GM12878 (cell line): Measurements from ENCODE around the gene VEZF1. TPM values are rescaled to one million over a fixed set of nuclear protein-coding genes. Genes with fewer than 3 reads are reported as not detected.

Experiments
- ATAC-seq: fragments of 200-7000 bp; cut with Tn5 transposase; 3 replicates; pipeline ENCODE4 v1.9.1; 2020; ENCODE audit warnings: mild to moderate bottlenecking, moderate library complexity
- BruUV-seq: library from RNA; stranded (reverse); fragments of 400-500 nt; replicated peaks from 2 replicates; lab custom pipeline; 2021; lab: Mats Ljungman, UMichigan
- CTCF ChIA-PET: fragments of 300-600 bp; sonication (Branson Sonifier 250); formaldehyde crosslinking; extraction: SDS; loops from one replicate; lab custom pipeline; 2021; ENCODE audit warnings: inconsistent platforms; lab: Yijun Ruan, JAX
- POLR2A ChIA-PET: fragments of 350-600 bp; formaldehyde crosslinking; extraction: SDS; loops from one replicate; lab custom pipeline; 2021; ENCODE audit warnings: inconsistent platforms; lab: Charles Lee
- RAD21 ChIA-PET: fragments of 300-600 bp; sonication (Branson Sonifier 250); formaldehyde crosslinking; loops from one replicate; lab custom pipeline; 2023; ENCODE audit warnings: antibody characterized with exemption; ENCODE audit not compliant: unreplicated experiment; lab: Charles Lee
- SMC1A ChIA-PET: fragments of 300-600 bp; sonication (Branson Sonifier 250); formaldehyde crosslinking; loops from one replicate; lab custom pipeline; 2023; ENCODE audit not compliant: unreplicated experiment, uncharacterized antibody; lab: Charles Lee
- DNase-seq: peaks from one replicate; pipeline ENCODE4 v3.0.0-alpha.2; 2011; ENCODE audit warnings: low read depth, low spot score
- FAIRE-seq: peaks from 3 replicates; lab custom pipeline; 2011; peaks lifted over from hg19 to GRCh38; lab: Jason Lieb, UNC
- H2AFZ ChIP-seq: 2 replicates; pipeline ENCODE4 v1.6.0; 2011; ENCODE audit warnings: low read depth, low read length, control low read depth; ENCODE audit not compliant: control insufficient read depth
- H3K27ac ChIP-seq: 2 replicates; pipeline ENCODE4 v1.5.1; 2011; ENCODE audit warnings: control low read depth; ENCODE audit not compliant: control insufficient read depth, insufficient read depth
- H3K27me3 ChIP-seq, 2 experiments: replicated peaks in 1 of 2; 2 replicates each; pipeline versions ENCODE4 v1.6.0 to v1.6.1; 2011; ENCODE audit warnings: low read length in 1 of 2; ENCODE audit not compliant: control insufficient read depth in 2 of 2, insufficient read depth in 2 of 2
- H3K36me3 ChIP-seq, 2 experiments: 2 replicates each; pipeline ENCODE4 v1.5.1; 2011; ENCODE audit warnings: low read length in 1 of 2; ENCODE audit not compliant: control insufficient read depth in 2 of 2, insufficient read depth in 2 of 2
- H3K4me1 ChIP-seq: 2 replicates; pipeline ENCODE4 v1.6.1; 2011; ENCODE audit warnings: mild to moderate bottlenecking, low read length, moderate library complexity, mixed read lengths; ENCODE audit not compliant: control insufficient read depth, insufficient read depth
- H3K4me2 ChIP-seq: 2 replicates; pipeline ENCODE4 v1.6.0; 2011; ENCODE audit warnings: control low read depth; ENCODE audit not compliant: control insufficient read depth, insufficient read depth
- H3K4me3 ChIP-seq: fragments of 200-600 bp; sonication (generic); 2 replicates; pipeline ENCODE4 v1.5.1; 2016
- H3K79me2 ChIP-seq: 2 replicates; pipeline ENCODE4 v1.6.0; 2011; ENCODE audit warnings: low read length; ENCODE audit not compliant: control insufficient read depth, insufficient read depth
- H3K9ac ChIP-seq: 2 replicates; pipeline ENCODE4 v1.8.0; 2011; ENCODE audit warnings: low read length, control low read depth, mixed read lengths; ENCODE audit not compliant: control insufficient read depth, insufficient read depth
- H3K9me3 ChIP-seq: replicated peaks from 3 replicates; pipeline ENCODE4 v1.5.1; 2011; ENCODE audit warnings: mild to moderate bottlenecking, low read length; ENCODE audit not compliant: control insufficient read depth, insufficient read depth
- H4K20me1 ChIP-seq: 2 replicates; pipeline ENCODE4 v1.6.0; 2011; ENCODE audit not compliant: control insufficient read depth, insufficient read depth
- ATF2 ChIP-seq: IDR thresholded peaks from 2 replicates; pipeline ENCODE4 v1.6.1; 2012; ENCODE audit warnings: low read length, inconsistent platforms
- CBFB ChIP-seq: IDR thresholded peaks from 2 replicates; pipeline ENCODE4 v1.6.1; 2016; ENCODE audit warnings: antibody characterized with exemption, low read depth
- CTCF ChIP-seq, 3 experiments: IDR thresholded peaks in 2 of 3; conservative IDR thresholded peaks in 1 of 3; 2 replicates each; pipeline ENCODE4 v1.5.1; 2011; ENCODE audit warnings: low read depth in 3 of 3, low read length in 3 of 3, mild to moderate bottlenecking in 3 of 3, control low read depth in 2 of 3, moderate library complexity in 2 of 3, inconsistent platforms in 1 of 3, mixed read lengths in 1 of 3; ENCODE audit not compliant: control insufficient read depth in 2 of 3, insufficient read depth in 1 of 3; ENCODE audit errors: extremely low read depth in 1 of 3
- FOXM1 ChIP-seq: IDR thresholded peaks from 2 replicates; pipeline ENCODE4 v1.6.1; 2012; ENCODE audit warnings: low read depth, mild to moderate bottlenecking, inconsistent platforms, low read length, moderate library complexity
- KLF5 ChIP-seq: fragments of 450-650 bp; IDR thresholded peaks from 2 replicates; pipeline ENCODE4 v1.6.1; 2014; ENCODE audit warnings: mild to moderate bottlenecking; ENCODE audit not compliant: partially characterized antibody
- NFIC ChIP-seq: IDR thresholded peaks from 2 replicates; pipeline ENCODE4 v1.6.1; 2012; ENCODE audit warnings: low read depth, mild to moderate bottlenecking, inconsistent platforms, low read length, moderate library complexity
- NRF1 ChIP-seq: conservative IDR thresholded peaks from 2 replicates; pipeline ENCODE4 v1.6.1; 2011; ENCODE audit warnings: mild to moderate bottlenecking, low read depth, low read length, improper control_type of control experiment
- POLR2AphosphoS5 ChIP-seq: IDR thresholded peaks from 2 replicates; pipeline ENCODE4 v1.6.1; 2011; ENCODE audit warnings: mild to moderate bottlenecking, low read length, inconsistent platforms
- RAD21 ChIP-seq: IDR thresholded peaks from 2 replicates; pipeline ENCODE4 v1.6.1; 2011; ENCODE audit warnings: mild to moderate bottlenecking, low read depth, low read length, moderate library complexity; ENCODE audit not compliant: insufficient read depth
- RUNX3 ChIP-seq: IDR thresholded peaks from 2 replicates; pipeline ENCODE4 v1.6.1; 2012; ENCODE audit warnings: low read length, inconsistent platforms
- SMAD5 ChIP-seq: IDR thresholded peaks from 2 replicates; pipeline ENCODE4 v1.6.1; 2016; ENCODE audit warnings: antibody characterized with exemption, low read depth
- ZZZ3 ChIP-seq: IDR thresholded peaks from 2 replicates; pipeline ENCODE4 v1.6.1; 2011; ENCODE audit warnings: low read depth; ENCODE audit not compliant: control insufficient read depth, insufficient read length
- WGBS: methylation state at CpG from one replicate; pipeline ENCODE4 v1.1.6; 2016; ENCODE audit warnings: low lambda C conversion rate; ENCODE audit not compliant: insufficient replicate concordance, insufficient coverage; ENCODE audit errors: missing lambda C conversion rate; 5-methylcytosine and 5-hydroxymethylcytosine counted together
- in situ Hi-C: fragments of 300-500 bp; cut with MboI; formaldehyde crosslinking; loops from 9 replicates; pipeline ENCODE4 v1.14.3; 2018; ENCODE audit warnings: mixed read lengths
- intact Hi-C: fragments of 100-400 bp; cut with micrococcal nuclease; formaldehyde crosslinking; loops from one replicate; pipeline ENCODE4 v1.14.2; 2022; ENCODE audit not compliant: unreplicated experiment
- polyA plus RNA-seq, 11 experiments: library from polyadenylated mRNA; depleted of rRNA in 4 of 11; unstranded in 6 of 11; stranded (reverse) in 5 of 11; fragments of >200 nt; fragmentation: Nextera tagmentation in 4 of 11; fragmentation: Illumina TruSeq in 1 of 11; extraction: Ambion mirVana in 4 of 11; extraction: Trizol in 1 of 11; gene quantifications; 1 replicate in 1 of 11; 2 replicates in 10 of 11; pipeline versions ENCODE4 v1.2.1 to v1.2.3, GENCODE V29; 2011 to 2016; ENCODE audit warnings: inconsistent platforms in 2 of 11, missing spikeins in 2 of 11, low read depth in 1 of 11
- total RNA-seq, 4 experiments: library from RNA; depleted of rRNA in 3 of 4; stranded (reverse); fragments of >200 nt in 3 of 4; fragmentation: Illumina TruSeq in 1 of 4; extraction: Trizol in 1 of 4; gene quantifications; 2 replicates each; pipeline versions ENCODE4 v1.2.1 to v1.2.3, GENCODE V29; 2013 to 2021

The VEZF1 gene
- total and polyA plus RNA-seq, 10 of the 15 experiments (the other 5 are each of a cell fraction or from before 2014, with no cell fraction given): 9.5 to 28.2 (median 20.3) TPM

- no peak overlapping the region for H3K4me2 ChIP-seq
- H3K9me3 ChIP-seq: no peaks in the 10 kb centered on the region
- peak; percentile 78 for ATAC-seq
- H3K9ac ChIP-seq: no peak overlapping the region
- SMC1A ChIA-PET: interaction anchor here (0.6 to 12.0 kb wide), 27 partner anchors 9 to 451 kb away, joined by 3 to 341 read pairs (median 5); partner anchors contain the start of genes MRPS23 and VEZF1
- intact Hi-C loops: no loop called here
- FAIRE-seq: peak; percentile 89
- H3K36me3 ChIP-seq: peaks cover 0 to 37% of the 10 kb centered on the region in 2 experiments; a peak in 3 of 4 replicates
- H3K27me3 ChIP-seq: no peaks in the 10 kb centered on the region
- no peak overlapping the region for H3K4me3 ChIP-seq
- no TSS peak for BruUV-seq
- CTCF ChIA-PET: interaction anchor here (0.6 to 19.6 kb wide), 46 partner anchors 8 to 1001 kb away, joined by 3 to 708 read pairs (median 5); partner anchors contain the start of genes CUEDC1, MRPS23, SRSF1 and VEZF1
- no peak overlapping the region; the same call in 1 of the 2 replicates for H3K27ac ChIP-seq
- 96% methylated on average over 1 of the region's 1 CpG for WGBS
- H2AFZ ChIP-seq: no peak overlapping the region
- in situ Hi-C loops: loop anchor here (5.0 to 10.0 kb wide), 2 partner anchors 105 to 147 kb away; partner anchors contain the start of gene MRPS23
- RAD21 ChIA-PET: interaction anchor here (0.8 to 12.2 kb wide), 31 partner anchors 7 to 252 kb away, joined by 3 to 239 read pairs (median 4); partner anchors contain the start of genes CUEDC1, DYNLL2, SRSF1 and VEZF1
- peaks cover 35% of the 10 kb centered on the region for H3K79me2 ChIP-seq
- DNase-seq: peak; percentile 55
- POLR2A ChIA-PET: interaction anchor here (0.6 to 2.7 kb wide), 10 partner anchors 10 to 337 kb away, joined by 3 to 17 read pairs (median 6); partner anchors contain the start of genes CUEDC1 and VEZF1
- no peaks in the 10 kb centered on the region for H4K20me1 ChIP-seq
- TF ChIP-seq KLF5: no peak
- TF ChIP-seq ATF2: 0 out of 2 replicates have a peak, but pooled peaks have one; percentile 1
- 0 out of 2 replicates have a peak, but pooled peaks have one; percentile 32 for TF ChIP-seq CBFB
- peak; percentile 41; the same call in 1 of the 2 replicates for TF ChIP-seq SMAD5
- no peak for TF ChIP-seq NRF1
- TF ChIP-seq NFIC: 0 out of 2 replicates have a peak, but pooled peaks have one; percentile 5
- TF ChIP-seq POLR2AphosphoS5: peak; percentile 64; the same call in 1 of the 2 replicates
- TF ChIP-seq RAD21: peak; percentile 68
- TF ChIP-seq FOXM1: peak; percentile 42; the same call in 1 of the 2 replicates
- TF ChIP-seq ZZZ3: no peak
- TF ChIP-seq RUNX3: 0 out of 2 replicates have a peak, but pooled peaks have one; percentile 9
- TF ChIP-seq CTCF (IDR thresholded peaks at IDR 0.05 in 2 of 3, conservative IDR thresholded peaks at IDR 0.05 in 1 of 3; ENCODE audit: control insufficient read depth in 2 of 3, extremely low read depth in 1 of 3, insufficient read depth in 1 of 3, low read depth in 3 of 3, low read length in 3 of 3): peak; percentile 66 to 77 (median 76)
- peaks cover 18% of the 10 kb centered on the region for H3K4me1 ChIP-seq
These were observed 11.5 kb upstream of the VEZF1 start for GRCh38 chr17:57999496-58000017.
